H9 (cell line): Measurements from ENCODE around the gene PRR35. TPM values are rescaled to one million over a fixed set of nuclear protein-coding genes. Genes with fewer than 3 reads are reported as not detected.

Source experiments
- DNase-seq: peaks from one replicate; pipeline ENCODE4 v3.0.0-alpha.2; 2017
- H2AFZ ChIP-seq: one replicate; pipeline ENCODE4 v1.6.1; 2013; ENCODE audit warnings: mild to moderate bottlenecking, low read length, control low read depth, moderate library complexity
- H2AK5ac ChIP-seq: 2 replicates; pipeline ENCODE4 v1.6.1; 2013; ENCODE audit warnings: low read length, control low read depth, mixed read lengths; ENCODE audit not compliant: insufficient read length
- H2BK120ac ChIP-seq: one replicate; pipeline ENCODE4 v1.6.1; 2013; ENCODE audit warnings: low read depth, mild to moderate bottlenecking, low read length, control low read depth, inconsistent platforms; ENCODE audit not compliant: poor library complexity, severe bottlenecking
- H2BK12ac ChIP-seq: 2 replicates; pipeline ENCODE4 v1.6.1; 2013; ENCODE audit warnings: low read length, control low read depth, mixed read lengths, low read depth; ENCODE audit not compliant: insufficient read length
- H2BK15ac ChIP-seq: 2 replicates; pipeline ENCODE4 v1.6.1; 2013; ENCODE audit warnings: low read depth, low read length, control low read depth
- H2BK20ac ChIP-seq: one replicate; pipeline ENCODE4 v1.6.1; 2013; ENCODE audit warnings: low read depth, mild to moderate bottlenecking, low read length, control low read depth, inconsistent platforms; ENCODE audit not compliant: poor library complexity, severe bottlenecking
- H2BK5ac ChIP-seq: 2 replicates; pipeline ENCODE4 v1.6.1; 2013; ENCODE audit warnings: low read length, control low read depth, mixed read lengths; ENCODE audit not compliant: insufficient read length
- H3K14ac ChIP-seq: 2 replicates; pipeline ENCODE4 v1.6.1; 2013; ENCODE audit warnings: low read length, control low read depth; ENCODE audit not compliant: insufficient read depth
- H3K18ac ChIP-seq: 2 replicates; pipeline ENCODE4 v1.6.1; 2013; ENCODE audit warnings: low read depth, mild to moderate bottlenecking, mixed read lengths, low read length, control low read depth; ENCODE audit not compliant: insufficient read length
- H3K23ac ChIP-seq: 2 replicates; pipeline ENCODE4 v1.6.1; 2013; ENCODE audit warnings: low read length, control low read depth, mixed read lengths, low read depth; ENCODE audit not compliant: insufficient read length
- H3K23me2 ChIP-seq: 2 replicates; pipeline ENCODE4 v1.6.1; 2013; ENCODE audit warnings: low read depth, mild to moderate bottlenecking, mixed read lengths, low read length, control low read depth; ENCODE audit not compliant: insufficient read length, poor library complexity, severe bottlenecking
- H3K27ac ChIP-seq: 2 replicates; pipeline ENCODE4 v1.5.1; 2013; ENCODE audit warnings: low read length, control low read depth, mixed read lengths, low read depth; ENCODE audit not compliant: insufficient read length
- H3K27me3 ChIP-seq: 2 replicates; pipeline ENCODE4 v1.6.1; 2013; ENCODE audit warnings: low read length, control low read depth, inconsistent platforms; ENCODE audit not compliant: insufficient read depth
- H3K4ac ChIP-seq: 2 replicates; pipeline ENCODE4 v1.6.1; 2013; ENCODE audit warnings: low read depth, mild to moderate bottlenecking, control low read depth, inconsistent platforms, low read length, moderate library complexity
- H3K4me1 ChIP-seq: 2 replicates; pipeline ENCODE4 v1.6.1; 2013; ENCODE audit warnings: low read length, control low read depth, inconsistent platforms; ENCODE audit not compliant: insufficient read depth
- H3K4me2 ChIP-seq: 2 replicates; pipeline ENCODE4 v1.6.1; 2013; ENCODE audit warnings: low read length, control low read depth, mixed read lengths; ENCODE audit not compliant: insufficient read length, insufficient read depth
- H3K56ac ChIP-seq: 2 replicates; pipeline ENCODE4 v1.6.1; 2013; ENCODE audit warnings: low read depth, mild to moderate bottlenecking, mixed read lengths, low read length, control low read depth; ENCODE audit not compliant: insufficient read length
- H3K79me1 ChIP-seq: 2 replicates; pipeline ENCODE4 v1.6.1; 2013; ENCODE audit warnings: low read depth, mild to moderate bottlenecking, moderate library complexity, low read length, control low read depth, inconsistent platforms; ENCODE audit not compliant: insufficient read depth, poor library complexity, severe bottlenecking
- H3K79me2 ChIP-seq: 2 replicates; pipeline ENCODE4 v1.6.1; 2013; ENCODE audit warnings: low read length, control low read depth, inconsistent platforms; ENCODE audit not compliant: insufficient read depth
- H3K9ac ChIP-seq: 2 replicates; pipeline ENCODE4 v1.6.1; 2013; ENCODE audit warnings: low read length, control low read depth, mixed read lengths; ENCODE audit not compliant: insufficient read length; ENCODE audit errors: extremely low read depth
- H3K9me3 ChIP-seq: one replicate; pipeline ENCODE4 v1.6.1; 2013; ENCODE audit warnings: low read depth, low read length, inconsistent platforms; ENCODE audit not compliant: control insufficient read depth
- H3T11ph ChIP-seq: one replicate; pipeline ENCODE4 v1.6.1; 2013; ENCODE audit warnings: mild to moderate bottlenecking, low read length, control low read depth, inconsistent platforms
- H4K20me1 ChIP-seq: one replicate; pipeline ENCODE4 v1.6.1; 2013; ENCODE audit not compliant: control insufficient read depth, insufficient read length, insufficient read depth
- H4K5ac ChIP-seq: 2 replicates; pipeline ENCODE4 v1.6.1; 2013; ENCODE audit warnings: low read depth, mild to moderate bottlenecking, mixed read lengths, low read length, control low read depth; ENCODE audit not compliant: insufficient read length
- H4K8ac ChIP-seq: replicated peaks from 2 replicates; pipeline ENCODE4 v1.6.1; 2013; ENCODE audit warnings: low read length, control low read depth, mixed read lengths, low read depth; ENCODE audit not compliant: insufficient read length
- H4K91ac ChIP-seq: 2 replicates; pipeline ENCODE4 v1.6.1; 2013; ENCODE audit warnings: low read depth, mild to moderate bottlenecking, moderate library complexity, mixed read lengths, low read length, control low read depth; ENCODE audit not compliant: insufficient read length
- H3K27ac Mint-ChIP-seq, 3 experiments: 2 replicates in 2 of 3; 3 replicates in 1 of 3; pipeline ENCODE4 v1.8.0; 2020 to 2021; ENCODE audit warnings: mixed read lengths in 3 of 3, mild to moderate bottlenecking in 1 of 3, moderate library complexity in 1 of 3
- H3K27me3 Mint-ChIP-seq: 2 replicates; pipeline ENCODE4 v1.8.0; 2021; ENCODE audit warnings: low read depth, mild to moderate bottlenecking, moderate library complexity, mixed read lengths
- H3K36me3 Mint-ChIP-seq, 3 experiments: 2 replicates in 2 of 3; 3 replicates in 1 of 3; pipeline ENCODE4 v1.8.0; 2020 to 2021; ENCODE audit warnings: low read depth in 3 of 3, mixed read lengths in 3 of 3; ENCODE audit not compliant: insufficient read depth in 1 of 3
- H3K4me1 Mint-ChIP-seq, 2 experiments: 2 replicates each; pipeline ENCODE4 v1.8.0; 2020; ENCODE audit warnings: mixed read lengths in 2 of 2
- H3K4me3 Mint-ChIP-seq, 2 experiments: 2 replicates in 1 of 2; 3 replicates in 1 of 2; pipeline ENCODE4 v1.8.0; 2020 to 2021; ENCODE audit warnings: mild to moderate bottlenecking in 2 of 2, mixed read lengths in 2 of 2, moderate library complexity in 1 of 2
- H3K9me3 Mint-ChIP-seq, 2 experiments: 2 replicates in 1 of 2; 3 replicates in 1 of 2; pipeline ENCODE4 v1.8.0; 2020; ENCODE audit warnings: mild to moderate bottlenecking in 2 of 2, mixed read lengths in 2 of 2, moderate library complexity in 1 of 2
- WGBS: extraction: QIAGEN DNeasy Blood & Tissue Kit; methylation state at CpG from one replicate; pipeline ENCODE4 v1.1.7; 2013; ENCODE audit warnings: missing lambda C conversion rate, low lambda C conversion rate, mixed read lengths; ENCODE audit not compliant: insufficient read length; ENCODE audit errors: extremely low coverage; 5-methylcytosine and 5-hydroxymethylcytosine counted together
- microRNA-seq: library from miRNA; unstranded; fragments of <30 nt; microRNA quantifications from one replicate; pipeline ENCODE4, GENCODE V29; 2020; ENCODE audit warnings: borderline microRNAs expressed
- total RNA-seq: library from RNA; stranded (reverse); gene quantifications from 2 replicates; pipeline ENCODE4 v1.2.1, GENCODE V29; 2021
- TF ChIP-seq, protein P1 (sequence below): fragments of 200-600 bp; sonication (generic); conservative IDR thresholded peaks from 3 replicates; pipeline ENCODE4 v1.8.0; 2021; ENCODE audit warnings: antibody characterized with exemption, mild to moderate bottlenecking

PRR35 gene
- total RNA-seq, 1 experiment from 2014 or later: 0.33 TPM

DNA sequence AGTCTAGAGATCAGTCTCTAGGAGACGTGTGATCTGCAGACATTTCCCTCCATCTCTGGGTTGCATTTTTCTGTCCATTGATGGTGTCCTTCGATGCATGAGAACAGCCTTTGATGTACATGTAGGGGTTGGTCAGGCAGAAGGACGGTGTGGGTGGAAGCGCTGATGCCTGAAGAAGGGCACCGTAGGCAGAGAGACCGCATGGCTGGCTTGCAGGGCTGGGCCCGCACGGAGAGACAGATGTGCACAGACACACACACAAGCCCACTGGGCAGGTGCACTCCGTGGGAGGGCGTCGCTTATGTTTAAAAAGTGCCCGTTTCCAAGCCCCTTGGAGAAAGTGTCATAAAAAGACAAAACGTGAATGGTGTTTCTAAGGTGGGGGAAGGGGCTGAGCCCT lies 54.9 kb downstream of the PRR35 start:
- H4K8ac ChIP-seq: no peak overlapping the region
- no peak for DNase-seq
- H4K20me1 ChIP-seq: no peaks in the 10 kb centered on the region
- H2BK20ac ChIP-seq: no peak overlapping the region
- WGBS: no CpG with 5 or more reads among the region's 13 CpGs
- H3K4ac ChIP-seq: no peak overlapping the region
- H3K9me3 ChIP-seq: no peaks in the 10 kb centered on the region
- no peak overlapping the region for H3K56ac ChIP-seq
- H3K36me3 Mint-ChIP-seq: peaks cover 7 to 14% (median 11%) of the 10 kb centered on the region in 3 experiments; a peak in 6 of 7 replicates
- H3K9ac ChIP-seq: no peak overlapping the region
- H2BK15ac ChIP-seq: no peak overlapping the region
- no peak overlapping the region for H3T11ph ChIP-seq
- H2BK120ac ChIP-seq: no peak overlapping the region
- no peaks in the 10 kb centered on the region for H3K79me1 ChIP-seq
- H3K27ac Mint-ChIP-seq: peak overlapping the region in 1 of 3 experiments; percentile 13; a peak in 2 of 7 replicates
- H3K23ac ChIP-seq: no peak overlapping the region
- H3K4me3 Mint-ChIP-seq: no peak overlapping the region
- H3K9me3 Mint-ChIP-seq: 0 out of 5 replicates have a peak, but pooled peaks cover 0 to 3% of the 10 kb centered on the region in 2 experiments
- H3K4me1 ChIP-seq: no peaks in the 10 kb centered on the region
- no peak overlapping the region for H3K18ac ChIP-seq
- H3K14ac ChIP-seq: no peak overlapping the region
- TF ChIP-seq, protein P1, sequence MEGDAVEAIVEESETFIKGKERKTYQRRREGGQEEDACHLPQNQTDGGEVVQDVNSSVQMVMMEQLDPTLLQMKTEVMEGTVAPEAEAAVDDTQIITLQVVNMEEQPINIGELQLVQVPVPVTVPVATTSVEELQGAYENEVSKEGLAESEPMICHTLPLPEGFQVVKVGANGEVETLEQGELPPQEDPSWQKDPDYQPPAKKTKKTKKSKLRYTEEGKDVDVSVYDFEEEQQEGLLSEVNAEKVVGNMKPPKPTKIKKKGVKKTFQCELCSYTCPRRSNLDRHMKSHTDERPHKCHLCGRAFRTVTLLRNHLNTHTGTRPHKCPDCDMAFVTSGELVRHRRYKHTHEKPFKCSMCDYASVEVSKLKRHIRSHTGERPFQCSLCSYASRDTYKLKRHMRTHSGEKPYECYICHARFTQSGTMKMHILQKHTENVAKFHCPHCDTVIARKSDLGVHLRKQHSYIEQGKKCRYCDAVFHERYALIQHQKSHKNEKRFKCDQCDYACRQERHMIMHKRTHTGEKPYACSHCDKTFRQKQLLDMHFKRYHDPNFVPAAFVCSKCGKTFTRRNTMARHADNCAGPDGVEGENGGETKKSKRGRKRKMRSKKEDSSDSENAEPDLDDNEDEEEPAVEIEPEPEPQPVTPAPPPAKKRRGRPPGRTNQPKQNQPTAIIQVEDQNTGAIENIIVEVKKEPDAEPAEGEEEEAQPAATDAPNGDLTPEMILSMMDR: no peak
- no peak overlapping the region for H3K4me2 ChIP-seq
- no peaks in the 10 kb centered on the region for H3K23me2 ChIP-seq
- no peak overlapping the region for H4K91ac ChIP-seq
- H3K79me2 ChIP-seq: no peaks in the 10 kb centered on the region
- H4K5ac ChIP-seq: no peak overlapping the region
- no peaks in the 10 kb centered on the region for H3K27me3 Mint-ChIP-seq
- no peak overlapping the region for H2BK12ac ChIP-seq
- no peak overlapping the region for H2BK5ac ChIP-seq
- H3K27me3 ChIP-seq: no peaks in the 10 kb centered on the region
- H2AFZ ChIP-seq: no peak overlapping the region
- no peak overlapping the region for H3K27ac ChIP-seq
- no peak overlapping the region for H2AK5ac ChIP-seq
- H3K4me1 Mint-ChIP-seq: peaks cover 4 to 5% of the 10 kb centered on the region in 2 experiments

Small RNA genes within 50 kb of the gene (microRNA-seq; reads per million reads assigned to microRNA genes)
- 0.81 reads per million for gene MIR3176
- gene MIR5587: not detected

Other genes starting within 250 kb of the PRR35 start
- 50.9 and 52.5 TPM in 2 replicates for gene AXIN1, start 207.7 kb upstream of the PRR35 start, total RNA-seq
- gene MRPL28, start 189.9 kb upstream of the PRR35 start, total RNA-seq: 154 TPM in 2 replicates
- gene PGAP6, start 178.4 kb upstream of the PRR35 start, total RNA-seq: 111 and 114 TPM in 2 replicates
- gene NME4, start 163.2 kb upstream of the PRR35 start, total RNA-seq: 319 and 320 TPM in 2 replicates
- gene DECR2, start 158.5 kb upstream of the PRR35 start, total RNA-seq: 38.8 and 39.3 TPM in 2 replicates
- 37.1 TPM in 2 replicates for gene RAB11FIP3, start 134.7 kb upstream of the PRR35 start, total RNA-seq
- 71.2 and 76.4 TPM in 2 replicates for gene CAPN15, start 32.7 kb upstream of the PRR35 start, total RNA-seq
- gene NHLRC4, start 6.6 kb downstream of the PRR35 start, total RNA-seq: 0.26 and 0.42 TPM in 2 replicates
- 58.0 and 65.5 TPM in 2 replicates for gene PIGQ, start 9.6 kb downstream of the PRR35 start, total RNA-seq
- gene RAB40C, start 29.7 kb downstream of the PRR35 start, total RNA-seq: 19.1 and 20.4 TPM in 2 replicates
- gene WFIKKN1, start 70.6 kb downstream of the PRR35 start, total RNA-seq: 8.3 and 8.7 TPM in 2 replicates
- 108 and 109 TPM in 2 replicates for gene METTL26, start 75.9 kb downstream of the PRR35 start, total RNA-seq
- 50.5 and 52.5 TPM in 2 replicates for gene MCRIP2, start 81.4 kb downstream of the PRR35 start, total RNA-seq
- 61.8 and 68.2 TPM in 2 replicates for gene WDR90, start 89.0 kb downstream of the PRR35 start, total RNA-seq
- gene RHOT2, start 107.7 kb downstream of the PRR35 start, total RNA-seq: 206 and 210 TPM in 2 replicates
- gene RHBDL1, start 115.3 kb downstream of the PRR35 start, total RNA-seq: 7.6 and 8.8 TPM in 2 replicates
- 95.6 and 102 TPM in 2 replicates for gene STUB1, start 120.0 kb downstream of the PRR35 start, total RNA-seq
- 50.1 and 52.7 TPM in 2 replicates for gene JMJD8, start 123.9 kb downstream of the PRR35 start, total RNA-seq
- 18.3 and 19.5 TPM in 2 replicates for gene WDR24, start 130.0 kb downstream of the PRR35 start, total RNA-seq
- gene FBXL16, start 145.4 kb downstream of the PRR35 start, total RNA-seq: 9.6 and 10.7 TPM in 2 replicates
- gene METRN, start 154.7 kb downstream of the PRR35 start, total RNA-seq: 26.2 and 28.9 TPM in 2 replicates
- 31.5 and 34.8 TPM in 2 replicates for gene ANTKMT, start 160.8 kb downstream of the PRR35 start, total RNA-seq
- 12.1 TPM in 2 replicates for gene CCDC78, start 166.0 kb downstream of the PRR35 start, total RNA-seq
- gene HAGHL, start 166.7 kb downstream of the PRR35 start, total RNA-seq: 21.3 and 25.2 TPM in 2 replicates
- gene CIAO3, start 180.6 kb downstream of the PRR35 start, total RNA-seq: 21.9 and 26.4 TPM in 2 replicates
- 0.22 and 0.31 TPM in 2 replicates for gene MSLN, start 200.3 kb downstream of the PRR35 start, total RNA-seq
- 48.6 and 52.2 TPM in 2 replicates for gene RPUSD1, start 228.0 kb downstream of the PRR35 start, total RNA-seq
- 120 and 127 TPM in 2 replicates for gene CHTF18, start 228.2 kb downstream of the PRR35 start, total RNA-seq
- not detected in 2 replicates for gene GNG13, start 240.3 kb downstream of the PRR35 start, total RNA-seq